Glomerular endothelial cell (primary cell): Measurements from ENCODE around the gene STAT5B. TPM values are rescaled to one million over a fixed set of nuclear protein-coding genes. Genes with fewer than 3 reads are reported as not detected.

Experiments used
- DNase-seq: peaks from one replicate; pipeline ENCODE4 v3.0.0-alpha.2; 2011; ENCODE audit warnings: low read depth, low spot score; ENCODE audit errors: extremely low read depth
- total RNA-seq: library from RNA; depleted of rRNA; stranded (reverse); fragments of >200 nt; gene quantifications from 2 replicates; pipeline ENCODE4 v1.2.3, GENCODE V29; 2015

The STAT5B gene
- total RNA-seq, 1 donor from 2014 or later, result 48.5 TPM

- DNase-seq, result no peak
Measured at GRCh38 chr17:42183741-42184711, 92.2 kb downstream of the STAT5B start.

GRCh38 chr17:42182927-42183734 is 93.1 kb downstream of the STAT5B start:
- no peak for DNase-seq

- no peak for DNase-seq
Measured at GRCh38 chr17:42181851-42182207, 94.4 kb downstream of the STAT5B start.

- no peak for DNase-seq
Measured at GRCh38 chr17:42180922-42181850, 95.0 kb downstream of the STAT5B start, which contains the start of gene KCNH4. Gene KCNH4 (minus strand): TSS chr17:42181142. CDS start chr17:42180945, 197 bp downstream.

GRCh38 chr17:42180411-42180921 is 95.7 kb downstream of the STAT5B start:
- no peak for DNase-seq

- DNase-seq, result no peak
Measured at GRCh38 chr17:42179911-42180410, 96.2 kb downstream of the STAT5B start.

GRCh38 chr17:42179335-42179734 is 96.9 kb downstream of the STAT5B start:
- no peak for DNase-seq

GRCh38 chr17:42178817-42179216 is 97.4 kb downstream of the STAT5B start:
- no peak for DNase-seq

- no peak for DNase-seq
Measured at GRCh38 chr17:42177684-42178083, 98.5 kb downstream of the STAT5B start.

GRCh38 chr17:42174126-42174783 is 101.9 kb downstream of the STAT5B start:
- DNase-seq, result no peak

GRCh38 chr17:42171831-42172230 is 104.4 kb downstream of the STAT5B start:
- no peak for DNase-seq

GRCh38 chr17:42169351-42169750 is 106.8 kb downstream of the STAT5B start:
- DNase-seq, result no peak

- DNase-seq, result no peak
Measured at GRCh38 chr17:42167807-42168206, 108.4 kb downstream of the STAT5B start.

GRCh38 chr17:42166196-42166763 is 109.9 kb downstream of the STAT5B start:
- no peak for DNase-seq

GRCh38 chr17:42165751-42166150 is 110.4 kb downstream of the STAT5B start:
- DNase-seq, result no peak

- no peak for DNase-seq
Measured at GRCh38 chr17:42163696-42164407, 112.3 kb downstream of the STAT5B start.

GRCh38 chr17:42163113-42163512 is 113.1 kb downstream of the STAT5B start:
- no peak for DNase-seq

GRCh38 chr17:42160531-42160910 is 115.7 kb downstream of the STAT5B start:
- no peak for DNase-seq
